Activated CD8-positive, alpha-beta memory T cell treated with anti-CD3 and anti-CD28 coated beads, Interleukin-2, amount 50 U/mL, for 4 hours (primary cell): ENCODE measurements around the gene RBFOX1.
"Not testable (repeated sequence)": the region's sequence is repeated elsewhere in the genome, so short reads cannot be mapped to it uniquely, and the experiment has no call there.

Source experiments
- DNase-seq: peaks from one replicate; pipeline ENCODE4 v3.0.0-alpha.2; 2020

Gene RBFOX1

GRCh38 chr16:7482596-7483290 lies 150.1 kb downstream of the RBFOX1 start:
- DNase-seq, result no peak

DNA sequence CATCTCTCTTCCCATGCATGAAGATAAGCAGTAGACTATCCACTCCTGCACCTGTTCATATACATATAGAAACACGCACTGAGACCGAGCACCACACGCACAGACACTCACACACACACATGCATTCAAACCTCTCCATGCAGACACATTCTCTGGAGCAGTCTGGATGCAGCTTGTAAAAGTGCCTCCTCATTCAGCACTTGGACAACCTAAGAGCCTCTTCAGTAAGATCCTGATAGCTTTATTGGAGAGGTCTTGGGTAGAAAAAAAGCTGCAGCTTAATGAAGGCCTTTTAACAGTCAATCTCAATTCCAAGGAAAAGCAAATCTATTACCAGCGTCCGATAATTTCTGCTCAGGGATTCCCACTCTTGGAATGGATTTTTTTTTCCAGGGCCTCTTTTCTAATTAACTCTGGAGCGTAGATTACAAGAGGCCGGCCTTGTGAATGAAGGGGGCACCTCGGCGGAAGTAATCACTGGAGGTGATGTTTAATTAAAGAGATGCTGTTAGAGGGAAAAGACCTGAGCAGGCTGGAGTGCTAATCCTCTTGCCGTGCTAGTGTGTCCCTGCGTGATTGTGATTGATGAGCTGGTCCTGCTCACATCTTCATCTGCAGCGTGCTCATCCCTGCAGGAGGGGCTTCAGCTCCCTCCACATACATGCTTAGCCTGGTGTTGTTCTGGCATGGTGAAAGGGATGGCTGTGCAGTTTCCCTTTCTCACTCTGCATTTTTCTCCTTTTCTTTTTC lies 155.1 kb downstream of the RBFOX1 start:
- DNase-seq, result no peak

DNA sequence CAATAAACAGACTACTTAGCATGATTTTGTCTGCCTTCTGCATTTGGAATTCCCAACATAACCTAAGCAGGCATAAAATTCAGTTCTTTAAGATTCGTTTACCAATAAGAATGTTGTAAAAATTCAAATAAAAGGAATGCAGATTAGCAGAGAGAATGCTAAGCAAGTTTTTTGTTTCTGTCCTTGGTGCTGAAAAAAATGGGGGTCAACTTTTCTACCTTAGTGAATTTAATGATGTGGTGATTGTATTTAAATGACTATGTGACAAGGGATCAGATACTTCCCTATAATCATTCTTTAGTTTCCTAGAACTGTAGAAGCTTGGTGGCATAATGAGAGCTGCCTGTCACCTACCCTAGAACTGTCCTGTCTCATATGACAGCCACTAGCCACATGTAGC lies 159.5 kb downstream of the RBFOX1 start:
- DNase-seq, result no peak

- no peak for DNase-seq
Measured at GRCh38 chr16:7493133-7493532, 160.5 kb downstream of the RBFOX1 start.

- no peak for DNase-seq
Measured at GRCh38 chr16:7497691-7498090, 165.0 kb downstream of the RBFOX1 start.

DNA sequence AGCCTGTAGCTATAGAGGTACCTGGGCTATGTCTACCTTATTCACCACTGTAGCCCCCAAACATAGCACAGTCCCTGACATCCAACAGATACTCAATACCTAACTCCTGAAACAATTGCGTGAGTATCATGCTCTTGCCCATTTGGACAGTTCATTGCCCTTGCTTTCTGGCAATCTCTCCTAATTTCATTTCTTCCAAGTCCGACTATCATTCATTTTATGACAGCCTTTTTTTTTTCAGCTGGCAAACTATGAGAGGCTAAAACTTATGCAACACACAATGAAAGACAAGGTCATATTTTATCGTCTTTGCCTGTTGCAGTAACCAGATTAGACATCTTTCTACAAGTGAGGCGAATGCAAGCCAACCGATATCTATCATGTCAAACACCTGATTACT lies 169.2 kb downstream of the RBFOX1 start:
- no peak for DNase-seq

DNA sequence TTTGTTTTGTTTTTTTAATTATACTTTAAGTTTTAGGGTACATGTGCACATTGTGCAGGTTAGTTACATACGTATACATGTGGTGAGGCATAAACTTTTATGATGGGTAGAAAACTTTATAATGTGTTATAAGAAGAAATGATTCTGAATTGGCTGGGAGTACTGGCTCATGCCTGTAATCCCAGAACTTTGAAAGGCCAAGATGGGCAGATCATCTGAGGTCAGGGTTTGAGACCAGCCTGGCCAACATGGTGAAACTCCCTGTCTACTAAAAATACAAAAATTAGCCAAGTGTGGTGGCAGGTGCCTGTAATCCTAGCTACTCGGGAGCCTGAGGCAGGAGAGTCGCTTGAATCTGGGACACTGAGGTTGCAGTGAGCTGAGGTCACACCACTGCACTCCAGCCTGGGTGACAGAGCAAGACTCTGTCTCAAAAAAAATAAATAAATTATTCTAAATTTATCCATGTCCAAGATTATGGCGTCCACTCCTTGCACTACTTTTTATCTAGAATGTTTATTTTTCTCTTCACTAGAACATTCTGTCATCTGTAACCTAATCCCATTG lies 170.0 kb downstream of the RBFOX1 start:
- not testable (repeated sequence) for DNase-seq

DNA sequence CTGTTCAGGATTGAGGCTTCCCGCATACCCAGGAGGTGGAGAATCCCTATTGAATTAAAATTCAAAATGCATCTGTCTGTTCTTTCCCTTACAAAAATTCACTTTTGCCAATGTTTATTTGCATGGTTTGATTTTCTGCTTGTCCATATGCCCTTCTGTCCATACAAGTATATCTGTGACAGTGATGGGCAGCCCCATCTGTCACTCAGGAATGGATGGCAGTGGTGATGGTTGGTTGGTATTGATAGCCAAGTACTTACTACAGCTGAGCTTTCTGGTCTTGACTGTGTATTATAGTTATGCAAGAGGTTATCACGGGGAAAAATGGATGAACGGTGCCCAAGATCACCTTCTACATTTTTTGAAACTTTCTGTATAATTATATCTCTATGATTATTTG lies 171.0 kb downstream of the RBFOX1 start:
- DNase-seq, result no peak

DNA sequence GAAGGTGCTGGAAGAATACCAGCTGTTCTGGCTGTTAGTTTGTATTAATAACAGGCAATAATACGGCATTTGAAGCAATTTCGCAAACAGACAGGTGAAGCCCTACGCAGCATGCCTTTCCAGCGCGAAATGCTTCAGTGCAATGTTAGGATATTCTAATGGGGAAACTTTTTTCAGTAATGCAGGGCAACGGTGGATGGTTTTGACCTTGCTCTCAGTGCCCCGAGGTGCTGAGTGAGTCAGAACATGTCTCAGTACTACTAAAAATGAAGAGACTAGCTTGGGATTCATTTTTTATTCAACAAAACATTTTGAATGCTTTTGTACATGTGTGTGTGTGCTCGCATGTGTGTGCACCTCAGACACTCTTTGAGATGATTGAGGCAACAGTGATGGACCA lies 172.2 kb downstream of the RBFOX1 start:
- no peak for DNase-seq

DNA sequence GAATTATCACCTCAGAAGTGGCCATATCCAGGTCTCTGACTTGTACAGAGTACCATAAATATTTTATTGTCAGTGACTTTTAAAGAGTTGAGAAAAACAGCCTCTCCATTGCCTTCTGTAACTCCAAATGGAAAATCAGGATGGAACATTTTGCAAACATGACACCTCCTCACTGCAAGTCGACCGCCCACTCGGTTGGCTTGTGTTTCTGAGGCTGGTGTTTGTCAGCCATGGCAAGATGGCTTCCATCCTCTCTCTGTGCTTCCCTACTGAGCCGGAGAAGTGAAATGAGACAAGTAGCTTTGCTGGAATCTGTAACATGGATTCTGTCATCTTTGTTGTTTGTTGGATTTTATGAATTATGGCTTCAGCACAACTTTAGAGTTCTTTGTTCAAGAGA lies 172.8 kb downstream of the RBFOX1 start:
- no peak for DNase-seq

DNA sequence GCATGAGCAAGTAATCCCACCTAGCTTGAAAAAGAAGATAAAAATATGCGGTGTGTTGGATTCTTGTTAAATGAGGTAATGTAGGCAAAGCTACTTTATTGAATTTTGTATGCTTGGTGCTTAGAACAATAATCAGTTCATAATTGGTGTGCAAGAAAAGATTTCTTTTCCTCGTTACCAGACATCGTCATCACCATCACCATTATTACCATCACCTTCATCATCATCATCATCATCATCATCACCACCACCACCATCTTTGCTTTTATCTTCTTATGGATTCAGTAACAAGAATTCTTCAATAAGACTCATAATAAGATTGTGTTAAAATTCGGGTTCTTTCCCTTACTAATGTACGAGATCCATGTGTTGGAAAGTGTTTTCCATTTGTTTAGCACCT lies 173.7 kb downstream of the RBFOX1 start:
- DNase-seq, result no peak

DNA sequence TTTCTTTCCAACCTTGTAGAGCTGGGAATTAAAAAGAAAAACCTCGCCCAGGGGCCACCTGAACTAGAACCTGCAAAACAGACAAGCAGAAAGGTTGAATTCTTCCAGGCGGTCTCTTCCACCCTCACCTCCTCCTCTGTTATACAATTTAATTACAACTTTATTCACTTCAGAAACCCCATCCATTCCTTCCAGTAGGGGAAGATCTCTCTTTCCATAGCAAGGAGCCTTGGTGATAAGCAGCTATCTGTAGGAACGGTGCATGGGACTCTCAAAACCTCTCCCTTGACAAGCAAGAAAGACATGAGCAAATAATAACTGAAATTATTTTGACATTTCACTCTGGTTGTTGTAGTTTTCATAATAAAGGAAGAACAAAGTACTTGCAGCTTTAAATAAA lies 176.0 kb downstream of the RBFOX1 start:
- no peak for DNase-seq

DNA sequence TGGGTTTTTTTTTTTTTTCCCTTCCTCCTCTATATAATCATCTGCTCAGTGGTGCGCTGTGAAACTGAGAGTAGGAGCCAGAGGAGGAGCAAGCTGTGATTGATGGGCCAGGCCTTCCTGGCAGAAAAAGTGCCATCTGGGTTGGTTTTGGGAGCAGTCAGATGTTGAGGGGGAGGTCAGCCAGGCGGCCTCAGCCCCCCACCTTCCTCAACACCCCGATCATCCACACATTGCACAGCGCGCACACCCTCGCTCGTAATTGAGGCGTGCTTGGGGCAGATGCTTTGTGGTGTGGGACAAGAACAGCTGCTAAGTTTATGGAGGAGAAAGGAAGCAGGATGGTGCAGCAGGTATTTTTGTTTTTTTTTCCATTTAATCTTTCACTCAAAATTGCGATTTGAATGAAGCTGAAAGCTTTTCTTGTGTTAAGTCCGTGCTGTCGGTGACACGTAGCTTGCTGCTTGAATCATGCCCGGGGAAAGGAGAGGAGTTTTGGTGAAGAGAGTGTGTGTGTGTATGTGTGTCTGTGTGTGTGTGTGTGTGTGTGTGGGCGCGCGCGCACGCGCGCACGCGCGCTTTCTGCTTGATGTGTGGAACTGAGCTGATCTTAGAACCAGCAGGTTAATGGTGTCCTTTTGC lies 177.4 kb downstream of the RBFOX1 start:
- DNase-seq, result no peak

DNA sequence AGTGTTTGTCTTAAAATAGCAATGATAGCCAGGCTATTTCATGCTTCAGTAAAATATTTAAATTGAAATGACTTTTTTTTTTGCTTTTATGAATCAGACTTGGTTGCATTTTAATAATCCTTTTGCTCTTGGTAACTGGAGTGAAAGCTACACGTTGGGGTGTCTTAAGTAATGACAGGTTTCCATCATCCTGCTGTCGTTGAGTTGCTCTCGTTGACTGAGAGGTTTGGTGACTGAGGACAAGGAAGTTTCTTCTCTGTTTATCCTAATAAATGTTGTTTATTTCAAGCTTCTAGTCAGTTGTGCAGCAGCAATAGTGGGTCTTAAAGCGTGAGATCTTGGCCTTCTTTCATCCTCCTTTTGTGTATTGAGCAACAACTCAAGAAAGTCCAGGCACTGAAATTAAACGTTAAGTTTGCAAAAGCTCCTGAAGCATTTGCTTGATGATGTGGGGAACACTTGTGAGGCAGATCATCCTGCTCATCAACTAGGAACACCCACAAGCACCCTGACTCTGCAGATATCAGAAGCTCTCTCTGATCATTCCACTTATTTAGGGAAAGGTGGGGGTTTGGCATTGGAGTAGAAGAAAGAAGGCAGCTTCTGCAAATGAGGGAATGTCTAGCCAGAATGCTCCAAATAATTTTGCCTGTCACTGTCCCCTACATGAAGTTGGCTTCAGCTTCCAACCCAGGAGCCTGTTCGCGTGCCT lies 179.1 kb downstream of the RBFOX1 start:
- no peak for DNase-seq

DNA sequence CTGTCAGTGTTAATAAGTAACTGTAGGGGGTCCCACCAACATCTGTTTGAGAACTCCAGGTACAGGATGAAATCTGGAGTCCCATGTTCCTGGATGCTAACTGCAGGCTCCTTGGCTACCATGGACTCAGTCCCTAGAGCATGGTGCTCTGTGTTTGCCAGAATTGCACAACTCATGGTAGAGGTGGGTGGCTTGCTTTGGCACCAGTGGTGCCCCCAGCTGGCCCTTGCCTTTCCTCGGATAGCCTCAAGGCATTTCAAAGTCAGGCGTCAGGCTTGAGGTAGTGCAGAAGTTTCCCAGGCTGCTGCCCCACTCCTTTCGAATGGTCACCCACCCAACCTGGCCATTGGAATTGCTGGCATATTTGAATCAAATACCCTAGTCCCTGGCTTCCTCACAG lies 179.9 kb downstream of the RBFOX1 start:
- DNase-seq, result no peak

GRCh38 chr16:7513429-7513828 lies 180.8 kb downstream of the RBFOX1 start:
- DNase-seq, result no peak

DNA sequence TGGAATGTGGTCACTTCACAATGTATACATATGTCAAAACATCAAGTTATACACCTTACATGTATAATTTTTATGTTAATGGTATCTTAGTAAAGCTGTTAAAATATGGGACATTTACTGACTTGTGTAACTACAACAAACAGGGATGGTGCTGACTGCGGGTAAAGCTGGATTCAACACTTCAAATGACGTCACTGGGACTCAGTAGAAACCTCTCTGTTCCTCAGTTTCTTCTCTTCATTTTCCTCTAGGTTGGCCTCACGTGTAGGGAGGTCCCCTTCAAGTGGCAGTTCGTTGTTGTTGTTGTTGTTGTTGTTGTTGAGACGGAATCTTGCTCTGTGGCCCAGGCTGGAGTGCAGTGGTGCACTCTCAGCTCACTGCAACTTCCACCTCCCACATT lies 182.9 kb downstream of the RBFOX1 start:
- no peak for DNase-seq

DNA sequence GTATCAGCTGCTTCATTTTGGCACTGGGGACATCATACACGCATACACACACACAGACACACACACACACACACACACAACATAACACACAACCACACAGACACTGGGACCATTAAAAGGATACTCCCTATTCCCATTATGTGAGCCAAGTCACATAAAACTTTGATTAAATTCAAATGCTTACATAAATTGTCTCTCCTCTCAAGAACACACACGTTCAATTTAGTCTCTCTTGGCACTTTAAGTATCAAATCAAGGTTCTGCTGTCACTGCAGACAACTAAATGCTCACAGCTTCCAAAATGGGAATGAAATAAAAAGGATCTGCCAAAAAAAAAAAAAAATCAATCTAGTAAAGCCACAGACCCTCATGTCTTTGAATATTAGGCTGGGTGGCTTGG lies 184.9 kb downstream of the RBFOX1 start:
- DNase-seq, result no peak

GRCh38 chr16:7518158-7518557 lies 185.5 kb downstream of the RBFOX1 start:
- DNase-seq, result no peak

GRCh38 chr16:7521834-7522233 lies 189.2 kb downstream of the RBFOX1 start:
- DNase-seq, result no peak

DNA sequence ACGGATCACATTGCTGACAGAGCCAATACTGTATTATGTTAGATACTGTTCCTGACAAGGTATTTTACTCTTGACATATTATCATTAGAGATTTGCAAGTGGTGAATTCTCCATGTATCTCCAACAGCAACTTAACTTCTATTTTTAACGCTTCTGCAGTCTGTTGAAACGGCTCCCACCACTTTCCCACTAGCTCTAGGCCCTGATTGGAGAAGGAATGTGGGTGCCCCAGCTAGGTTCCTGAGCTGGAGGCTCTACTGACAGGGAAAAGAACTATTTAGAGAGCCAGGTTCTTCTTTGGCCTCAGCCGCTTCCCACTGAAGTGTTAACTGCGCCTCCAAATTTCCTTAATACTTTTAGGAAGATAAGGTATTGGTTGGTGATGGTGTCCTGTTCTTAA lies 191.8 kb downstream of the RBFOX1 start:
- DNase-seq, result no peak

GRCh38 chr16:7526736-7527135 lies 194.1 kb downstream of the RBFOX1 start:
- DNase-seq, result no peak

DNA sequence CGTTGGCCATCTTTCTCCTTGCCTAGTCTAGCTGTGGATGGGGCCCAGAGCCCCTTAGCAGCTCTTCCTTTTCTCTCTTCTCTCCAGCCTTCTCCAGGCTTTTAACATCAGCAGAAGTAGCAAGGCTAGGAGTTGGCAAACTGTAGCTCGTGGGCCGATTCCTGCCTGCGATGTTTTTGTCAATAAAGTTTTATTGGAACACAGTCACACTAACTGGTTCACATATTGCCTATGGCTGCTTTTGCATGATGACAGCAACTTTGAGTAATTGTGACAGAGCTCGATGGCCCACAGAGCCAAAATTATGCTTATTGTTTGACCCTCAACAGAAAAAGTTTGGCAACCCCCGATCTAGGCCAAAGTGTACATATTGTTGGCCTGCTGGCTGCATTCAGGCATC lies 199.9 kb downstream of the RBFOX1 start:
- DNase-seq, result no peak
